Endothelial cell of umbilical vein (primary cell): ENCODE results near the gene ZNF524. TPM values are rescaled to one million over a fixed set of nuclear protein-coding genes. Genes with fewer than 3 reads are reported as not detected.

Source experiments
- BruUV-seq: library from RNA; stranded (reverse); fragments of 400-500 nt; replicated peaks from 2 replicates; lab custom pipeline; 2021; lab: Mats Ljungman, UMichigan
- CTCF ChIA-PET: fragments of 300-600, 350-600 bp; sonication (Branson Sonifier 250); formaldehyde crosslinking; loops from one replicate; lab custom pipeline; 2021; ENCODE audit warnings: antibody characterized with exemption, inconsistent platforms; lab: Charles Lee
- POLR2A ChIA-PET: fragments of 300-600, 350-600 bp; sonication (Branson Sonifier 250); formaldehyde crosslinking; loops from one replicate; lab custom pipeline; 2021; ENCODE audit warnings: antibody characterized with exemption, inconsistent platforms; lab: Charles Lee
- DNase-seq: peaks from one replicate; pipeline ENCODE4 v3.0.0-alpha.2; 2011; ENCODE audit warnings: low read depth, low spot score
- FAIRE-seq: peaks from 2 replicates; lab custom pipeline; 2011; peaks lifted over from hg19 to GRCh38; lab: Jason Lieb, UNC
- H2AFZ ChIP-seq: 2 replicates; pipeline ENCODE4 v1.6.0; 2012; ENCODE audit warnings: low read depth, low read length, control low read depth, inconsistent platforms
- H3K27ac ChIP-seq: 2 replicates; pipeline ENCODE4 v1.5.1; 2011; ENCODE audit warnings: low read depth, mild to moderate bottlenecking, control low read depth, low read length, moderate library complexity; ENCODE audit not compliant: insufficient read depth
- H3K27me3 ChIP-seq, 2 experiments: 2 replicates each; pipeline versions ENCODE4 v1.6.0 to v1.6.1; 2011; ENCODE audit warnings: low read length in 2 of 2, mixed read lengths in 1 of 2; ENCODE audit not compliant: control insufficient read depth in 2 of 2, insufficient read depth in 2 of 2
- H3K36me3 ChIP-seq, 2 experiments: 2 replicates in 1 of 2; 3 replicates in 1 of 2; pipeline ENCODE4 v1.5.1; 2011; ENCODE audit warnings: low read length in 2 of 2, mild to moderate bottlenecking in 1 of 2, moderate library complexity in 1 of 2; ENCODE audit not compliant: control insufficient read depth in 2 of 2, insufficient read depth in 2 of 2; ENCODE audit errors: extremely low read depth in 1 of 2
- H3K4me1 ChIP-seq: 3 replicates; pipeline ENCODE4 v1.5.1; 2011; ENCODE audit warnings: mild to moderate bottlenecking, low read length; ENCODE audit not compliant: control insufficient read depth, insufficient read depth; ENCODE audit errors: extremely low read depth
- H3K4me2 ChIP-seq: 2 replicates; pipeline ENCODE4 v1.6.1; 2011; ENCODE audit warnings: low read length, control low read depth, mixed read lengths; ENCODE audit not compliant: insufficient read depth
- H3K4me3 ChIP-seq, 3 experiments: fragments of 200-600 bp in 1 of 3; sonication (generic), shearing (Covaris generic) in 1 of 3; replicated peaks in 1 of 3; 2 replicates each; pipeline ENCODE4 v1.5.1; 2011 to 2016; ENCODE audit warnings: control low read depth in 3 of 3, low read length in 3 of 3, mild to moderate bottlenecking in 2 of 3, inconsistent platforms in 1 of 3, low read depth in 1 of 3, moderate library complexity in 1 of 3; ENCODE audit not compliant: insufficient read depth in 1 of 3
- H3K79me2 ChIP-seq: 2 replicates; pipeline ENCODE4 v1.6.0; 2012; ENCODE audit warnings: low read length, inconsistent platforms; ENCODE audit not compliant: control insufficient read depth, insufficient read depth
- H3K9ac ChIP-seq: replicated peaks from 2 replicates; pipeline ENCODE3; 2011; ENCODE audit warnings: low read length, control low read depth; ENCODE audit not compliant: insufficient read depth; ENCODE audit errors: extremely low read depth
- H3K9me1 ChIP-seq: replicated peaks from 3 replicates; pipeline ENCODE4 v1.6.0; 2011; ENCODE audit warnings: mild to moderate bottlenecking, low read length; ENCODE audit not compliant: control insufficient read depth, insufficient read depth; ENCODE audit errors: extremely low read depth
- H3K9me3 ChIP-seq: replicated peaks from 2 replicates; pipeline ENCODE4 v1.5.1; 2012; ENCODE audit warnings: low read length, inconsistent platforms; ENCODE audit not compliant: control insufficient read depth, insufficient read depth
- H4K20me1 ChIP-seq: replicated peaks from 2 replicates; pipeline ENCODE3; 2011; ENCODE audit warnings: mild to moderate bottlenecking, low read length; ENCODE audit not compliant: control insufficient read depth, insufficient read depth; ENCODE audit errors: extremely low read depth
- CTCF ChIP-seq, 2 donors: IDR thresholded peaks; 1 replicate in 1 of 2; 2 replicates in 1 of 2; pipeline ENCODE4 v1.5.1; 2011; ENCODE audit warnings: low read length in 2 of 2, mild to moderate bottlenecking in 2 of 2, moderate library complexity in 2 of 2, control low read depth in 1 of 2, inconsistent platforms in 1 of 2, low read depth in 1 of 2; ENCODE audit not compliant: insufficient read depth in 1 of 2; ENCODE audit errors: extremely low read depth in 1 of 2
- EZH2 ChIP-seq: IDR thresholded peaks from 2 replicates; pipeline ENCODE4 v1.6.1; 2012; ENCODE audit warnings: borderline replicate concordance, low read depth, mild to moderate bottlenecking, moderate library complexity, low read length, inconsistent platforms; ENCODE audit not compliant: severe bottlenecking
- FOS ChIP-seq: IDR thresholded peaks from 2 replicates; pipeline ENCODE4 v1.6.1; 2011; ENCODE audit warnings: mild to moderate bottlenecking, low read length, moderate library complexity, borderline replicate concordance; ENCODE audit not compliant: insufficient read depth
- GATA2 ChIP-seq: IDR thresholded peaks from 2 replicates; pipeline ENCODE4 v1.7.0; 2011; ENCODE audit warnings: low read depth, mild to moderate bottlenecking, moderate library complexity, mixed read lengths, low read length; ENCODE audit not compliant: insufficient read length, insufficient read depth
- JUN ChIP-seq: IDR thresholded peaks from 2 replicates; pipeline ENCODE4 v1.6.1; 2011; ENCODE audit warnings: borderline replicate concordance, low read depth; ENCODE audit not compliant: insufficient read length, insufficient read depth
- MAX ChIP-seq: IDR thresholded peaks from 2 replicates; pipeline ENCODE4 v1.6.1; 2011; ENCODE audit not compliant: insufficient read depth, insufficient read length
- MYC ChIP-seq: IDR thresholded peaks from one replicate; pipeline ENCODE4 v1.6.1; 2011; ENCODE audit warnings: mild to moderate bottlenecking, low read depth, low read length
- POLR2A ChIP-seq: IDR thresholded peaks from 2 replicates; pipeline ENCODE4 v1.6.1; 2012; ENCODE audit warnings: low read depth, mild to moderate bottlenecking, control low read depth, low read length
- POLR2AphosphoS5 ChIP-seq: IDR thresholded peaks from 2 replicates; pipeline ENCODE4 v1.6.1; 2012; ENCODE audit warnings: low read depth, mild to moderate bottlenecking, control low read depth, low read length, moderate library complexity; ENCODE audit not compliant: insufficient read depth
- dilution Hi-C: fragments of 300-500 bp; cut with MboI; formaldehyde crosslinking; loops from one replicate; pipeline ENCODE4 v1.15.0; 2019; ENCODE audit warnings: low sequenced_read_pairs; ENCODE audit not compliant: extremely low pct_ligation_motif_present
- intact Hi-C: fragments of 100-400 bp; cut with micrococcal nuclease; formaldehyde crosslinking; loops from one replicate; pipeline ENCODE4 v1.10.0; 2022
- polyA plus RNA-seq, 4 experiments: library from polyadenylated mRNA; depleted of rRNA in 3 of 4; stranded (reverse) in 3 of 4; unstranded in 1 of 4; fragments of >200 nt; gene quantifications; 2 replicates each; pipeline versions ENCODE4 v1.2.1 to v1.2.3, GENCODE V29; 2011 to 2012; ENCODE audit warnings: missing spikeins in 1 of 4
- total RNA-seq: library from RNA; stranded (reverse); gene quantifications from 2 replicates; pipeline ENCODE4 v1.2.3, GENCODE V29; 2021

The ZNF524 gene
- total and polyA plus RNA-seq, 2 donors (not counting 3 experiments of a cell fraction or from before 2014, with no cell fraction given) = 15.2 to 15.4 TPM

- Histone ChIP-seq H3K9me3 (no peaks in the 10 kb centered on the region), H3K4me1 (peaks cover 21% of the 10 kb centered on the region), H3K9ac (peak within 1 kb of the TSS; percentile 61), H3K36me3 (peaks cover 3 to 12% of the 10 kb centered on the region in 2 experiments), H4K20me1 (no peaks in the 10 kb centered on the region), H3K27me3 (no peaks in the 10 kb centered on the region), H2AFZ (peak within 1 kb of the TSS; percentile 97), H3K79me2 (peaks cover 18% of the 10 kb centered on the region), H3K4me3 (peak within 1 kb of the TSS; percentile 71 to 82 (median 77)), H3K9me1 (no peaks in the 10 kb centered on the region), H3K4me2 (peak within 1 kb of the TSS; percentile 60), H3K27ac (no peak within 1 kb of the TSS)
- TF ChIP-seq JUN (no peak), MYC (no peak), MAX (no peak), CTCF (IDR thresholded peaks at IDR 0.05; ENCODE audit: extremely low read depth in 1 of 2, insufficient read depth in 1 of 2, low read depth in 1 of 2, low read length in 2 of 2) (no peak), EZH2 (no peak), POLR2AphosphoS5 (no peak), FOS (no peak), GATA2 (no peak), POLR2A (no peak)
- DNase-seq (peak; percentile 71), FAIRE-seq (peak; percentile 71)
- BruUV-seq = no TSS peak
- dilution Hi-C loops = no loop called here
- CTCF ChIA-PET = interaction anchor here (0.8 to 2.1 kb wide), 7 partner anchors 9 to 24 kb away, joined by 3 to 14 read pairs (median 4); no protein-coding TSS in a partner anchor
- intact Hi-C loops = no loop called here
- POLR2A ChIA-PET = no interaction called here
Observed at GRCh38 chr19:55647732-55648584, 47.9 kb downstream of the ZNF524 start, which contains the start of gene CCDC106. Gene CCDC106 (plus strand): TSS chr19:55648212. CDS start chr19:55649047, 835 bp downstream.
